ENCODE data around the gene GHR.

GRCh38 chr5:42507451-42508097 lies 84.3 kb downstream of the GHR start:
- TF ChIP-seq CTCF (IDR thresholded peaks at IDR 0.05 in 8 of 11, conservative IDR thresholded peaks at IDR 0.05 in 3 of 11) (no peak), POLR2AphosphoS5 (IDR thresholded peaks at IDR 0.05) (no peak)

All from spleen (tissue), 7 donors.